ENCODE measurements around the gene GK.
A peak's percentile ranks its signal among the peaks of the same experiment; 100 is the strongest.
"Not testable (repeated sequence)": the region's sequence is repeated elsewhere in the genome, so short reads cannot be mapped to it uniquely, and the experiment has no call there.

Gene GK

DNA sequence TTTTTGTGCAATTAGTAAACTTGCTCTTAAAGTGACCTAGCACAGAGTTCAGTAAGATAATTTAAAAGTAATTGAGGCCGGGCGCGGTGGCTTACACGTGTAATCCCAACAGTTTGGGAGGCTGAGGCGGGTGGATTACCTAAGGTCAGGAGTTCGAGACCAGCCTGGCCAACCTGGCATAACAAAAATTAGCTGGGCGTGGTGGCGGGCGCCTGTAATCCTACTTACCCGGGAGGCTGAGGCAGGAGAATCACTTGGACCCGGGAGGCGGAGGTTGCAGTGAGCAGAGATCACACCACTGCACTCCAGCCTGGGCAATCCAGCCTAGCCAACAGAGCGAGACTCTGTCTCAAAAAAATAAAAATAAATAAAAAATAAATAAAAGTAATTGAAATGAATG lies 1.2 kb downstream of the GK start:
- not testable (repeated sequence) for DNase-seq (ENCODE audit: low read depth)

DNA sequence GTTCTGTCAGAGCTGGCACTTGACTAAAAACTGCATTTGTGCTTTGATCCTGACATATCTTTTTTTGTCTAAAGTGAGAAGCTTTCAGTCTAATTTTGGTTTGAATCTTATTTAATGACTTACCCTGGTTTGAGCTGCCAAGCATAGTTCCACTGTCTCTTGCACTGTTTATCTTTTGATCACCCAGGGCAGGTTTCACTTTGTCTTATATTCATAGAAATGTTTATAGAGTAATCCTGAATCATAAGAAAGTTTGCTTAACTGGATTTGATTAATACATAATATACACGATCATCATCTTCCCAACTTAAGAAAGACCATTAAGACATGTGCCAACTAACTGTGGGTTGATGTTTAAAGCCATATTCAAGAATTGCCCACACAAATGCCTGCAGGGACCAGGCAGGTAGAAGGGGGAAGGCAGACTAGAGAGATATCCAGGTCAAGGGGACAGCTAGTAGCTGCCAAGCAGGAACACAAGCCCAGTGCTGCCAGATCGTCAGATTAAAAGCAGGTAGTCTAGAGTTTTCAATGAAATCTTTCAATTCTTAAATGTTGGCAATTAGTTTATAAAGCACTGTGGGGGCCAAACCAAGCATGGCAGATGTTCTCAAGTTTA lies 1.9 kb downstream of the GK start:
- no peak for DNase-seq (ENCODE audit: low read depth)

GRCh38 chrX:30655991-30656390 lies 2.8 kb downstream of the GK start:
- no peak for DNase-seq (ENCODE audit: low read depth)

GRCh38 chrX:30657196-30658161 lies 4.3 kb downstream of the GK start:
- DNase-seq (ENCODE audit: low read depth), result no peak

DNA sequence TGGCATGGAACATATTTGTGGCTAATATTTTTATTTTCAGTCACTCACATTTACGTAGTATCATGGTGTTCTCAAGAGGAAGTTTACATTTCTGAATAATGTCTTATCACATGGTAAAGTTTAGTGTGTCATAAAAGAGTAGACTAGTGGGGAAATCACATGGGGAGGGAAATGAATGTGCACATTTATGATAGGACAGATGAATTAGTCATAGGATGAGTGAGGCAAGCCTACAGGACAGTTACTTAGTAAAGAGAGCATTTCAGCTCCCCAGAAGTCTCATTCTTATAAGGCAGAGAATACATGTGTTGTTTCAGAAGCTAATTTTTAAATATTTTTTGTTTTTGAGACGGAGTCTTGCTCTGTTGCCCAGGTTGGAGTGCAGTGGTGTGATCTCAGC lies 6.2 kb downstream of the GK start:
- peak; percentile 46 for DNase-seq (ENCODE audit: low read depth)

- no peak for DNase-seq (ENCODE audit: low read depth)
Observed at GRCh38 chrX:30661228-30661627, 8.0 kb downstream of the GK start.

- no peak for DNase-seq (ENCODE audit: low read depth)
Observed at GRCh38 chrX:30663322-30663721, 10.1 kb downstream of the GK start.

GRCh38 chrX:30665471-30665870 lies 12.2 kb downstream of the GK start:
- DNase-seq (ENCODE audit: low read depth), result no peak

GRCh38 chrX:30666094-30666493 lies 12.9 kb downstream of the GK start:
- DNase-seq (ENCODE audit: low read depth), result no peak

DNA sequence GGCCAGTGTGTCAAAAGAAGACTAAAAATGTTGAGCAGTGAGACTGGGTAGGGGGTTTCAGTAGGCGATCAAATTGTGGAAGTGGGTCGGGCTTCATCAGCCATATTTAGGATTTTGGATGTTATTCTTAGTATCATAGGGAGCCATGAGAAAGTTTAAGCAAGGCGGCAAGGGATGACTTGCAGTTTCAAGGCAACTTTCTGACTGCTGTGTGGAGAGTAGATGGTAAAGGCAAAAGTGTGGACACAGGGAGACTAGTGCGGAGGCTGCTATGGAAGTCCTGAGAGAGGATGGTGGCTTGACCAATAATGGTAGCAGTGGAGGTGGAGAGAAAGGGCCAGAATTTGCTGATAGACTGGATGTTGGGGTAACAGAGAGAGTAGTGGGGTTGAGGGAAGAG lies 15.4 kb downstream of the GK start:
- no peak for DNase-seq (ENCODE audit: low read depth)

DNA sequence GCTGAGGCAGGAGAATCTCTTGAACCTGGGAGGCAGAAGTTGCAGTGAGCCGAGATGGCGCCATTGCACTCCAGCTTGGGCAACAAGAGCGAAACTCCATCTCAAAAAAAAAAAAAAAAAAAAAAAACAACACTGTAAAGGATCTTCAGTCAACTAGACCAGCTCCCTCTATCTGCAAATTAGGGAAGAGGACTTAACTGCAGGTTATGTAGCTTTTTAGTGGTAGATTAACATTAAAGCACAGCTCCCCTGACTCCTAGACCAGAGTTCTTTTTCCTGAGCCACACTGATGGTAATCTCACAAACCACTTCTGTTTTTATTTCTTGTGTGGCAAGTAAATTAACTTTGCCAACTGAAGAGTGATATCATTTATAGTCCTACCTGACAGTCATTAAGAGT lies 18.0 kb downstream of the GK start:
- not testable (repeated sequence) for DNase-seq (ENCODE audit: low read depth)

- DNase-seq (ENCODE audit: low read depth), result no peak
Observed at GRCh38 chrX:30673127-30673796, 20.0 kb downstream of the GK start.

- no peak for DNase-seq (ENCODE audit: low read depth)
Observed at GRCh38 chrX:30673884-30674598, 20.8 kb downstream of the GK start.

GRCh38 chrX:30674799-30675198 lies 21.6 kb downstream of the GK start:
- DNase-seq (ENCODE audit: low read depth), result no peak

GRCh38 chrX:30679369-30679768 lies 26.1 kb downstream of the GK start:
- no peak for DNase-seq (ENCODE audit: low read depth)

DNA sequence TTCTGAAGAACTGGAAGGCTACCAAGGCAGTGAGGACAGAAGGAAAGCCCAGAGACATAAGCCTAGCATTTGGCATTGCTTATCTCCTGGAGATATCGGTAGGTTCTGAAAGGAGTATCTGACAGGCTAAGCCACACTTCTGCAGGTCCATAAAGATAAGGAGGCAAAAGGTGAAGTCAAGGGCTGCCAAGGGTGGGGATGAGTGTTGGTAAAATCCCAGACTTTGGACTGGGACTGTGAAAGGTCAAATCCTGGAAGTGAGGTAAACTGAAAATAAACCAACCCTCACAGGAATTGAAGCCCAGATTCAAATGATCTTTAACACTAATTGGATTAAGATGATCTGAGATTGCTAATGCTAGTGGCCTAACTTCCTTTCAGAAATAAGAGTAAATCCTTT lies 27.4 kb downstream of the GK start:
- no peak for DNase-seq (ENCODE audit: low read depth)

- DNase-seq (ENCODE audit: low read depth), result no peak
Observed at GRCh38 chrX:30688641-30689040, 35.4 kb downstream of the GK start.

- DNase-seq (ENCODE audit: low read depth), result no peak
Observed at GRCh38 chrX:30689116-30689515, 35.9 kb downstream of the GK start.

DNA sequence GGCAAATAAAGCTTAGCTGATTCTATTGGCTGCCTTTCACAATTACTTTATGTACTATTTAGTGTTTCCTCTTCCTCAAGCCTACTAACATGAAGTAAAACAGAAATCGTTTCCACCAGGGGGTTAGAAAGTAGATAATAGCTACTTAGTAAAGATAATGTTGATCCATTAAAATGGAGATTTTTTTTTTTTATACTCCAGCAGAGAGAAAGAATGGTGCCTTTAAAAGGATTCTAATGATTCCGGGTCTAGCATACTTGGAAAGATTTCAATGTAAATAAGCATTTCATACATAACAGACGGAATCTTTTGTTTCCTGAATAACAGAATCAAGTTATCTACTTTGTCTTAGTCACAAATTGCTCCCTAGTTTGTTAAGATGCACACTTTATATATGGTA lies 37.1 kb downstream of the GK start:
- DNase-seq (ENCODE audit: low read depth), result no peak

GRCh38 chrX:30693999-30694650 lies 40.9 kb downstream of the GK start:
- DNase-seq (ENCODE audit: low read depth), result no peak

DNA sequence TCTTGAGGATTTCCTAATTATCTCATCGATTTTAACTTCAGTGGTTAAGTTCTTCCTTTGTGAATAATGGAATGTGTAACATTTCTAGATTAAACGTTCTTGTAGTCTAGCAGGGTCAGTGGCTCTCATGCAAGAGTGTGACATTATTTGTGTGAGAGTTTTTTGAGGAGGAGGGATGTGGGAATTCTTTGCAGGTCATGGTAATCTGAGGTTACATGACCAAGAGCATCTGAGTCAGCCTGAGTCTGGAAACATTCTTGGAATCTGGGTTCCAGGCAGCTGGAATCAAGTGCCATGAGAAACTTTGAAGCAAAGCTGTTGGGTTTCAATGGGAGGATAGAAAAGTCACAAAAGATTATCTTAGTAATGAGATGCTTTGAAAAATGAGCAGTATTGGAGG lies 49.5 kb downstream of the GK start:
- no peak for DNase-seq (ENCODE audit: low read depth)

Data from fibroblast of the conjunctiva (primary cell).